GM12892 (cell line): ENCODE results near the gene BHMT.

Source experiments
- POLR2A ChIP-seq: IDR thresholded peaks from 2 replicates; pipeline ENCODE4 v1.6.1; 2011; ENCODE audit warnings: low read depth, low read length, control low read depth
- POLR2AphosphoS5 ChIP-seq: IDR thresholded peaks from 2 replicates; pipeline ENCODE4 v1.6.1; 2011; ENCODE audit warnings: low read depth, low read length, control low read depth

GRCh38 chr5:79086116-79086515 lies 25.5 kb upstream of the BHMT start:
- TF ChIP-seq POLR2A (no peak), POLR2AphosphoS5 (no peak)
